Epithelial cell of alveolus of lung (primary cell): ENCODE data around the gene CLDN18. TPM values are rescaled to one million over a fixed set of nuclear protein-coding genes. Genes with fewer than 3 reads are reported as not detected.

Experiments used
- total RNA-seq: library from RNA; depleted of rRNA; stranded (reverse); fragments of >200 nt; gene quantifications from 2 replicates; pipeline ENCODE4 v1.2.1, GENCODE V29; 2015

The CLDN18 gene
- total RNA-seq, result not detected in 2 replicates

DNA sequence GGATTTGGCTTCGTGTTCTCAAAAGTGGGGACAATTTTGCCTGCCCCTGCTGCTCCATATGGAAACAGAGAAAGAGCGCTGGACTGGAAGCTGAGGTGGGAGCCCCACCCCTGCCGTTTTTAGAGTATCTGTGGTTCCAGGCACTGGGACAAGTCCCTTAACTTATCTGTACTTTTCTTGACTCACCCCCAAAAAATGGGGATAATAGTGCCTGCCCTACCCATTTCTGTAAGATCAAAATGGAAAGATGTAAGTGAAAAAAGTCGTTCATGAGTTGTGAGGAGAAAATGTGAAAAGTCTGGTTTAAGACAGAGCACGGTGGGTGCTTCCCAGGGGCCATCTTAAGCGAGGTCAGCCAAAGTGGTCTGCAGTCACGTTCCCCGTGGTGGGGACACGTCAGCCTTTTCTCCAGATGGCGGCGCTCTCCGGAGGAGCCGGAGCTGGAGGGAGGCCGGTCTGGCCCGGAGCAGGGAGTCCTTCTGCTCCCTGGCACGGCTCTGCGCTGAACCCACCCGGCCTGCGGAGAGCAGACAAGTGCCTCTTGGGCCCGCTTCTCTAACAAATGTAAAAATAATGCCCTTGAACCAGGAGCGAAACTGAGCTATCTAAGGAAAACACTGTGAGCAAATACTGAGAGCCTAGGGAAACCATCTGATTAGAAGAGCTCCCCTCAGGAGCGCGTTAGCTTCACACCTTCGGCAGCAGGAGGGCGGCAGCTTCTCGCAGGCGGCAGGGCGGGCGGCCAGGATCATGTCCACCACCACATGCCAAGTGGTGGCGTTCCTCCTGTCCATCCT is at the start of gene CLDN18:
CLDN18 (plus strand) TSS at position 690 of the 797 bp plus-strand sequence; CDS start at position 751, 61 bp downstream.

Other genes starting within 250 kb of the CLDN18 start
- not detected in 2 replicates for gene SOX14, start 245.8 kb upstream of the CLDN18 start, total RNA-seq
- 4.3 and 13.3 TPM in 2 replicates for gene DZIP1L, start 105.4 kb downstream of the CLDN18 start, total RNA-seq
- not detected in 2 replicates for gene A4GNT, start 122.2 kb downstream of the CLDN18 start, total RNA-seq
- 9.7 and 14.0 TPM in 2 replicates for gene DBR1, start 164.8 kb downstream of the CLDN18 start, total RNA-seq
- gene ARMC8, start 177.1 kb downstream of the CLDN18 start, total RNA-seq, result 26.2 and 39.8 TPM in 2 replicates